SK-N-MC (cell line): ENCODE results near the gene ATP6V0A1.

Source experiments
- EZH2 ChIP-seq: fragments of 200-600 bp; sonication (generic); IDR thresholded peaks from one replicate; pipeline ENCODE4 v1.6.1; 2017; ENCODE audit warnings: antibody characterized with exemption
- POLR2AphosphoS5 ChIP-seq: IDR thresholded peaks from 2 replicates; pipeline ENCODE4 v1.6.1; 2012; ENCODE audit warnings: mild to moderate bottlenecking, low read depth, low read length, borderline replicate concordance

DNA sequence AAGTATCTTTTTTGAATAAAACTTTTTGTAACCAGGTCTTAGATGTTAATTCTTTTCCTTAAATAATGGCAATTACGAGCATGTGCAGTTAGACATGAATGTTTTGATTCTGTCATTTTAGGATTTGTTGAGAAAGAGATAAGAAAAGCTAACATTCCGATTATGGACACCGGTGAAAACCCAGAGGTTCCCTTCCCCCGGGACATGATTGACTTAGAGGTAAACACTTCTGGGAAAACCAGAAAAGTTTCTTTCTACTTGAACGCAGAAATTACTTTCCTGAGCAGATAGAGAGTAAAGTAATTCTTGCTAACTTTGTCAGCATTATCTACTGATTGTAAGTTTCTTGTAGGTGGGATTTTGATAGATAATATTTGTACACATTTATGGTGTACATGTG lies 9.2 kb downstream of the ATP6V0A1 start:
- TF ChIP-seq POLR2AphosphoS5, result no peak
- no peak for TF ChIP-seq EZH2
